Liver (tissue), 9 donors: ENCODE results near the gene CGRRF1. TPM values are rescaled to one million over a fixed set of nuclear protein-coding genes. Genes with fewer than 3 reads are reported as not detected.

Experiments
- DNase-seq: peaks from one replicate; pipeline ENCODE4 v3.0.0-alpha.2; 2017; ENCODE audit warnings: low spot score
- H3K27ac ChIP-seq, 2 donors: one replicate each; pipeline ENCODE4 v1.7.0; 2013; ENCODE audit warnings: inconsistent platforms in 2 of 2, low read length in 2 of 2, control low read depth in 1 of 2, low read depth in 1 of 2, mild to moderate bottlenecking in 1 of 2
- H3K27me3 ChIP-seq, 4 donors: one replicate each; pipeline versions ENCODE4 v1.6.1 to v1.7.0; 2013; ENCODE audit warnings: low read length in 3 of 4, inconsistent platforms in 1 of 4, mild to moderate bottlenecking in 1 of 4, moderate library complexity in 1 of 4; ENCODE audit not compliant: control insufficient read depth in 4 of 4, insufficient read depth in 4 of 4
- H3K36me3 ChIP-seq, 4 donors: one replicate each; pipeline versions ENCODE4 v1.6.1 to v1.7.0; 2013; ENCODE audit warnings: low read length in 3 of 4, mild to moderate bottlenecking in 3 of 4, low read depth in 1 of 4, moderate library complexity in 1 of 4; ENCODE audit not compliant: control insufficient read depth in 4 of 4, insufficient read depth in 3 of 4
- H3K4me1 ChIP-seq, 4 donors: one replicate each; pipeline versions ENCODE4 v1.6.1 to v1.7.0; 2013; ENCODE audit warnings: low read length in 3 of 4, mild to moderate bottlenecking in 3 of 4, moderate library complexity in 1 of 4; ENCODE audit not compliant: control insufficient read depth in 4 of 4, insufficient read depth in 4 of 4
- H3K4me3 ChIP-seq, 3 donors: one replicate each; pipeline versions ENCODE4 v1.6.1 to v1.7.0; 2013; ENCODE audit warnings: low read length in 3 of 3, control low read depth in 1 of 3, low read depth in 1 of 3, mild to moderate bottlenecking in 1 of 3
- H3K9ac ChIP-seq, 2 donors: one replicate each; pipeline ENCODE4 v1.7.0; 2013; ENCODE audit warnings: low read length in 2 of 2, mild to moderate bottlenecking in 2 of 2, moderate library complexity in 2 of 2, control low read depth in 1 of 2, low read depth in 1 of 2
- H3K9me3 ChIP-seq, 4 donors: one replicate each; pipeline versions ENCODE4 v1.6.1 to v1.7.0; 2013; ENCODE audit warnings: low read length in 3 of 4; ENCODE audit not compliant: control insufficient read depth in 4 of 4
- EGR1 ChIP-seq, 2 donors: IDR thresholded peaks; 2 replicates each; pipeline ENCODE4 v1.6.1; 2016 to 2018; ENCODE audit warnings: antibody characterized with exemption in 2 of 2, low read depth in 2 of 2
- FOXA1 ChIP-seq: IDR thresholded peaks from 2 replicates; pipeline ENCODE4 v1.6.1; 2016; ENCODE audit warnings: antibody characterized with exemption
- FOXA2 ChIP-seq: IDR thresholded peaks from 2 replicates; pipeline ENCODE4 v1.6.1; 2016; ENCODE audit warnings: antibody characterized with exemption
- GABPA ChIP-seq, 2 donors: IDR thresholded peaks in 1 of 2; conservative IDR thresholded peaks in 1 of 2; 2 replicates each; pipeline ENCODE4 v1.6.1; 2016; ENCODE audit warnings: antibody characterized with exemption in 2 of 2, mild to moderate bottlenecking in 1 of 2, moderate library complexity in 1 of 2
- HNF4A ChIP-seq, 2 donors: conservative IDR thresholded peaks; 2 replicates each; pipeline ENCODE4 v1.6.1; 2016; ENCODE audit warnings: antibody characterized with exemption in 2 of 2, mild to moderate bottlenecking in 2 of 2
- HNF4G ChIP-seq: IDR thresholded peaks from 2 replicates; pipeline ENCODE4 v1.6.1; 2016; ENCODE audit warnings: antibody characterized with exemption
- JUND ChIP-seq, 2 donors: IDR thresholded peaks; 2 replicates each; pipeline ENCODE4 v1.6.1; 2016; ENCODE audit warnings: antibody characterized with exemption in 2 of 2
- NR2F2 ChIP-seq: IDR thresholded peaks from 2 replicates; pipeline ENCODE4 v1.6.1; 2016; ENCODE audit warnings: antibody characterized with exemption
- RAD21 ChIP-seq, 2 donors: IDR thresholded peaks; 2 replicates each; pipeline ENCODE4 v1.6.1; 2016; ENCODE audit warnings: antibody characterized with exemption in 2 of 2, mild to moderate bottlenecking in 2 of 2
- RXRA ChIP-seq, 2 donors: IDR thresholded peaks; 2 replicates each; pipeline ENCODE4 v1.6.1; 2017 to 2018; ENCODE audit warnings: antibody characterized with exemption in 2 of 2, mild to moderate bottlenecking in 1 of 2
- SP1 ChIP-seq: IDR thresholded peaks from 2 replicates; pipeline ENCODE4 v1.6.1; 2018; ENCODE audit warnings: antibody characterized with exemption, mild to moderate bottlenecking
- TAF1 ChIP-seq: conservative IDR thresholded peaks from 2 replicates; pipeline ENCODE4 v1.6.1; 2016; ENCODE audit warnings: antibody characterized with exemption, mild to moderate bottlenecking
- YY1 ChIP-seq: IDR thresholded peaks from 2 replicates; pipeline ENCODE4 v1.6.1; 2016; ENCODE audit warnings: antibody characterized with exemption, mild to moderate bottlenecking
- WGBS: extraction: QIAGEN DNeasy Blood & Tissue Kit; methylation state at CpG from one replicate; pipeline ENCODE4 v1.1.7; 2013; 5-methylcytosine and 5-hydroxymethylcytosine counted together
- polyA plus RNA-seq, 2 donors: library from polyadenylated mRNA; stranded (reverse) in 1 of 2; unstranded in 1 of 2; fragments of 200-250 nt in 1 of 2; fragments of >200 nt in 1 of 2; fragmentation: Nextera tagmentation in 1 of 2; extraction: Ambion mirVana in 1 of 2; gene quantifications; one replicate each; pipeline versions ENCODE4 v1.2.1 to v1.2.3, GENCODE V29; 2013 to 2015
- total RNA-seq, 2 donors: library from RNA; depleted of rRNA; stranded (reverse); fragments of >200 nt; gene quantifications; one replicate each; pipeline ENCODE4 v1.2.3, GENCODE V29; 2014
- TF ChIP-seq, protein P1 (sequence below): IDR thresholded peaks from 2 replicates; pipeline ENCODE4 v1.6.1; 2016; ENCODE audit warnings: antibody characterized with exemption, mild to moderate bottlenecking
- TF ChIP-seq, protein P2 (sequence below): fragments of 150-350 bp; IDR thresholded peaks from 2 replicates; pipeline ENCODE4 v1.5.1; 2017; ENCODE audit warnings: improper control_type of control experiment, low read depth, low read length; ENCODE audit not compliant: missing input control
- TF ChIP-seq, protein P3 (sequence below): IDR thresholded peaks from 2 replicates; pipeline ENCODE4 v1.6.1; 2016; ENCODE audit warnings: antibody characterized with exemption
- TF ChIP-seq, protein P4 (sequence below): IDR thresholded peaks from 2 replicates; pipeline ENCODE4 v1.6.1; 2016; ENCODE audit warnings: antibody characterized with exemption
- TF ChIP-seq, protein P5 (sequence below): IDR thresholded peaks from 2 replicates; pipeline ENCODE4 v1.6.1; 2016; ENCODE audit warnings: antibody characterized with exemption
- donor health status: healthy.
- donor health status: healthy.
- donor health status: healthy.
- donor health status: healthy.
- donor health status: healthy.

CGRRF1 gene
- total and polyA plus RNA-seq, 4 donors = 4.6 to 11.2 (median 5.0) TPM

DNA sequence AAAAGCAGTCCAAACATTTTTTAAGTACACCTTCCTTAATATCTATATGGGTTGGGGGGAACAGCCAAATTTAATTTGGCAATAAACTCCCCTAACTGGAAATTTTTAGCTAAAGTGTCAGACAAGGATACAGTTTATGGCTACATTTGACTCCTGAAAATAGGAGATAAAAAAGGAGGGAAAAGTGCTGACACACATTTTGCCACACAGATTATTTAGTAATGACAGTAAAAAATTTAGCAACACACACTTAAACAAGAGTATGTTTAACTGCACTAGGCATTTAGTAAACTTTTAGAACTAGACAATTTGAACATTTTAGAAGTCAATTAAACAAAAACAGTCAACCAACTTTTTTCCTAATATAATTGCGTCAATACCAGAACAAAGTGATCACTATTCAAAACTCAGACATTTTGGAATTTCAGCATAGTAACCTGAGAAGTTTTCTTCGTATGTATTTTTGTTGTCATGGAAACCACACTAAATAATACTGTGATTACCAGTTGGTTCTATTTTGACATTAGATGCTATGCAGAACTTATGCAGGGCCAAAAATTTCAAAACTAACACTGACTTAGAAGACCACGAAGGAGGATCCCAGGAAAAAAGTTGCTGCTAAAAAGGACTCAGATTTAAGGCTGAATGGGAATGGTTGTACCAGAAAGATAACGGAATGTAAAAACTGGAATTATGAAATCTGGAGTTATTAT, 34.4 kb upstream of the CGRRF1 start:
- 86% methylated on average over 4 of the region's 4 CpGs for WGBS
- H3K27me3 ChIP-seq = no peaks in the 10 kb centered on the region
- peaks cover 0 to 5% (median 0%) of the 10 kb centered on the region in 4 donors for H3K4me1 ChIP-seq
- TF ChIP-seq, protein P1, sequence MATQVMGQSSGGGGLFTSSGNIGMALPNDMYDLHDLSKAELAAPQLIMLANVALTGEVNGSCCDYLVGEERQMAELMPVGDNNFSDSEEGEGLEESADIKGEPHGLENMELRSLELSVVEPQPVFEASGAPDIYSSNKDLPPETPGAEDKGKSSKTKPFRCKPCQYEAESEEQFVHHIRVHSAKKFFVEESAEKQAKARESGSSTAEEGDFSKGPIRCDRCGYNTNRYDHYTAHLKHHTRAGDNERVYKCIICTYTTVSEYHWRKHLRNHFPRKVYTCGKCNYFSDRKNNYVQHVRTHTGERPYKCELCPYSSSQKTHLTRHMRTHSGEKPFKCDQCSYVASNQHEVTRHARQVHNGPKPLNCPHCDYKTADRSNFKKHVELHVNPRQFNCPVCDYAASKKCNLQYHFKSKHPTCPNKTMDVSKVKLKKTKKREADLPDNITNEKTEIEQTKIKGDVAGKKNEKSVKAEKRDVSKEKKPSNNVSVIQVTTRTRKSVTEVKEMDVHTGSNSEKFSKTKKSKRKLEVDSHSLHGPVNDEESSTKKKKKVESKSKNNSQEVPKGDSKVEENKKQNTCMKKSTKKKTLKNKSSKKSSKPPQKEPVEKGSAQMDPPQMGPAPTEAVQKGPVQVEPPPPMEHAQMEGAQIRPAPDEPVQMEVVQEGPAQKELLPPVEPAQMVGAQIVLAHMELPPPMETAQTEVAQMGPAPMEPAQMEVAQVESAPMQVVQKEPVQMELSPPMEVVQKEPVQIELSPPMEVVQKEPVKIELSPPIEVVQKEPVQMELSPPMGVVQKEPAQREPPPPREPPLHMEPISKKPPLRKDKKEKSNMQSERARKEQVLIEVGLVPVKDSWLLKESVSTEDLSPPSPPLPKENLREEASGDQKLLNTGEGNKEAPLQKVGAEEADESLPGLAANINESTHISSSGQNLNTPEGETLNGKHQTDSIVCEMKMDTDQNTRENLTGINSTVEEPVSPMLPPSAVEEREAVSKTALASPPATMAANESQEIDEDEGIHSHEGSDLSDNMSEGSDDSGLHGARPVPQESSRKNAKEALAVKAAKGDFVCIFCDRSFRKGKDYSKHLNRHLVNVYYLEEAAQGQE = no peak
- TF ChIP-seq RAD21 (IDR thresholded peaks at IDR 0.05) (no peak), TAF1 (no peak), HNF4A (conservative IDR thresholded peaks at IDR 0.05) (no peak), EGR1 (IDR thresholded peaks at IDR 0.05; ENCODE audit: low read depth in 2 of 2) (no peak), YY1 (no peak), GABPA (IDR thresholded peaks at IDR 0.05 in 1 of 2, conservative IDR thresholded peaks at IDR 0.05 in 1 of 2) (no peak), HNF4G (no peak), FOXA1 (no peak), RXRA (IDR thresholded peaks at IDR 0.05) (no peak), FOXA2 (no peak), SP1 (no peak), JUND (IDR thresholded peaks at IDR 0.05) (no peak), NR2F2 (no peak)
- TF ChIP-seq, protein P2, sequence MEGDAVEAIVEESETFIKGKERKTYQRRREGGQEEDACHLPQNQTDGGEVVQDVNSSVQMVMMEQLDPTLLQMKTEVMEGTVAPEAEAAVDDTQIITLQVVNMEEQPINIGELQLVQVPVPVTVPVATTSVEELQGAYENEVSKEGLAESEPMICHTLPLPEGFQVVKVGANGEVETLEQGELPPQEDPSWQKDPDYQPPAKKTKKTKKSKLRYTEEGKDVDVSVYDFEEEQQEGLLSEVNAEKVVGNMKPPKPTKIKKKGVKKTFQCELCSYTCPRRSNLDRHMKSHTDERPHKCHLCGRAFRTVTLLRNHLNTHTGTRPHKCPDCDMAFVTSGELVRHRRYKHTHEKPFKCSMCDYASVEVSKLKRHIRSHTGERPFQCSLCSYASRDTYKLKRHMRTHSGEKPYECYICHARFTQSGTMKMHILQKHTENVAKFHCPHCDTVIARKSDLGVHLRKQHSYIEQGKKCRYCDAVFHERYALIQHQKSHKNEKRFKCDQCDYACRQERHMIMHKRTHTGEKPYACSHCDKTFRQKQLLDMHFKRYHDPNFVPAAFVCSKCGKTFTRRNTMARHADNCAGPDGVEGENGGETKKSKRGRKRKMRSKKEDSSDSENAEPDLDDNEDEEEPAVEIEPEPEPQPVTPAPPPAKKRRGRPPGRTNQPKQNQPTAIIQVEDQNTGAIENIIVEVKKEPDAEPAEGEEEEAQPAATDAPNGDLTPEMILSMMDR = no peak
- TF ChIP-seq, protein P3, sequence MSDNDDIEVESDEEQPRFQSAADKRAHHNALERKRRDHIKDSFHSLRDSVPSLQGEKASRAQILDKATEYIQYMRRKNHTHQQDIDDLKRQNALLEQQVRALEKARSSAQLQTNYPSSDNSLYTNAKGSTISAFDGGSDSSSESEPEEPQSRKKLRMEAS = no peak
- TF ChIP-seq, protein P4, sequence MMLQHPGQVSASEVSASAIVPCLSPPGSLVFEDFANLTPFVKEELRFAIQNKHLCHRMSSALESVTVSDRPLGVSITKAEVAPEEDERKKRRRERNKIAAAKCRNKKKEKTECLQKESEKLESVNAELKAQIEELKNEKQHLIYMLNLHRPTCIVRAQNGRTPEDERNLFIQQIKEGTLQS = no peak
- TF ChIP-seq, protein P5, sequence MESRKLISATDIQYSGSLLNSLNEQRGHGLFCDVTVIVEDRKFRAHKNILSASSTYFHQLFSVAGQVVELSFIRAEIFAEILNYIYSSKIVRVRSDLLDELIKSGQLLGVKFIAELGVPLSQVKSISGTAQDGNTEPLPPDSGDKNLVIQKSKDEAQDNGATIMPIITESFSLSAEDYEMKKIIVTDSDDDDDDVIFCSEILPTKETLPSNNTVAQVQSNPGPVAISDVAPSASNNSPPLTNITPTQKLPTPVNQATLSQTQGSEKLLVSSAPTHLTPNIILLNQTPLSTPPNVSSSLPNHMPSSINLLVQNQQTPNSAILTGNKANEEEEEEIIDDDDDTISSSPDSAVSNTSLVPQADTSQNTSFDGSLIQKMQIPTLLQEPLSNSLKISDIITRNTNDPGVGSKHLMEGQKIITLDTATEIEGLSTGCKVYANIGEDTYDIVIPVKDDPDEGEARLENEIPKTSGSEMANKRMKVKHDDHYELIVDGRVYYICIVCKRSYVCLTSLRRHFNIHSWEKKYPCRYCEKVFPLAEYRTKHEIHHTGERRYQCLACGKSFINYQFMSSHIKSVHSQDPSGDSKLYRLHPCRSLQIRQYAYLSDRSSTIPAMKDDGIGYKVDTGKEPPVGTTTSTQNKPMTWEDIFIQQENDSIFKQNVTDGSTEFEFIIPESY = no peak
- peaks cover 0 to 9% (median 2%) of the 10 kb centered on the region in 4 donors for H3K36me3 ChIP-seq
- no peak overlapping the region for H3K9ac ChIP-seq
- H3K4me3 ChIP-seq = no peak overlapping the region
- no peak overlapping the region for H3K27ac ChIP-seq
- DNase-seq = no peak
- H3K9me3 ChIP-seq = no peaks in the 10 kb centered on the region
